Anterior cingulate cortex (tissue), 58 donors: ENCODE measurements around the gene CCNL2.
"Not testable (repeated sequence)": the region's sequence is repeated elsewhere in the genome, so short reads cannot be mapped to it uniquely, and the experiment has no call there.

Experiments
- DNase-seq, 58 donors: peaks; one replicate each; lab custom pipeline; 2025; lab: John Stamatoyannopoulos, UW

The CCNL2 gene

GRCh38 chr1:1377540-1378205 lies 21.5 kb downstream of the CCNL2 start:
- DNase-seq, result no peak

- DNase-seq, result no peak
These were observed 22.4 kb downstream of the CCNL2 start for GRCh38 chr1:1376551-1377226.

- DNase-seq, result peak; percentile 92 to 100 (median 99)
These were observed 24.0 kb downstream of the CCNL2 start, which contains the start of gene AURKAIP1 for GRCh38 chr1:1374929-1375662. Gene AURKAIP1, minus strand, starts transcription at chr1:1375207. Its CDS starts 451 bp downstream, at chr1:1374756.

GRCh38 chr1:1374589-1374928 lies 24.6 kb downstream of the CCNL2 start:
- DNase-seq, result no peak

- DNase-seq, result no peak
These were observed 25.1 kb downstream of the CCNL2 start for GRCh38 chr1:1373815-1374588.

- DNase-seq, result no peak
These were observed 25.9 kb downstream of the CCNL2 start for GRCh38 chr1:1373051-1373814.

GRCh38 chr1:1371746-1372711 lies 27.1 kb downstream of the CCNL2 start:
- peak in 22 of 58 donors; percentile 8 to 61 (median 39) for DNase-seq

GRCh38 chr1:1371364-1371745 lies 27.8 kb downstream of the CCNL2 start:
- DNase-seq, result no peak

- DNase-seq, result no peak
These were observed 28.3 kb downstream of the CCNL2 start for GRCh38 chr1:1370771-1371300.

GRCh38 chr1:1370094-1370493 lies 29.0 kb downstream of the CCNL2 start:
- not testable (repeated sequence) for DNase-seq

GRCh38 chr1:1367315-1367714 lies 31.8 kb downstream of the CCNL2 start:
- DNase-seq, result no peak

GRCh38 chr1:1366699-1367066 lies 32.5 kb downstream of the CCNL2 start:
- no peak for DNase-seq

- DNase-seq, result no peak
These were observed 33.0 kb downstream of the CCNL2 start for GRCh38 chr1:1365875-1366698.

GRCh38 chr1:1364266-1364665 lies 34.9 kb downstream of the CCNL2 start:
- DNase-seq, result no peak

GRCh38 chr1:1361982-1362423 lies 37.1 kb downstream of the CCNL2 start:
- DNase-seq, result no peak

- no peak for DNase-seq
These were observed 37.7 kb downstream of the CCNL2 start for GRCh38 chr1:1361233-1361981.
